NCI-H128 (cell line): ENCODE data around the gene CTSC.

Source experiments
- DNase-seq: peaks from one replicate; lab custom pipeline; 2025; ENCODE audit not compliant: unreplicated experiment; lab: John Stamatoyannopoulos, UW

The CTSC gene

GRCh38 chr11:88320149-88320559 lies 17.4 kb downstream of the CTSC start:
- no peak for DNase-seq

DNA sequence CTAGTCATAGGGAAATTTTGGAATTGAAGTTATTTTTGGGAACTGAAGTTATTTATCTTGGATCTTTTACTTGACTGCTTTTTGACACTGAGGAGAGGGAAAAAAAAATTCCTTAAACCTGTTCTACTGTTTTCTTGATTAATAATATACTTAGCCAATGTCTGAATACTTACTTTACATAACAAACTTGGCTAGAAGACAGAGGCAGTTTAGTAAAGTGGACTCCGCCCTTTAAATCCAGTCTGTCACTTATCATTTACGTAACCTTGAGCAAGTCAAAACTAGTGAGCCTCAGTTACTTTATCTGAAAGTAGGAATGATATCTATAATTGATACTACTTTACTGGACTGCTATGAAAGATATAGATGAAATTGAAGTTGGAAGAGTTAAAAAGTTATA lies 19.5 kb downstream of the CTSC start:
- no peak for DNase-seq

DNA sequence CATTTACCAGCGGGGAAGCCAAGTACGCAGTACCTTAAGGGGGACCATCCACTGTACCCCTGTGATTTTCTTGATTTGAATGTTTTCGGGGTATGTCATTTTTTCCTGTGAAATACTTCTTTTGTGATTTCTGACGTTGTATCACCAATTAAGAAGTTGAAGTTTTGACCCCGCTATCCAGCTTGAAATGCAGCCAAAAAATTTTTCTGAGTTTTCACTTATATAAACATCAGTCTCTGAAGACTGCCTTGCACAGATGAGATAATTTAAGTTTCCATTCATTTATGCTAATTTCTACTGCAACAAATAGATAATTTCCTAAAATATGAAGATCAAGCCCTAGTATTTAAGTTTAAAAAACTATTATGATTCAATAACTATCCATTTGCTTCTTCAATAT lies 20.0 kb downstream of the CTSC start:
- DNase-seq = no peak

DNA sequence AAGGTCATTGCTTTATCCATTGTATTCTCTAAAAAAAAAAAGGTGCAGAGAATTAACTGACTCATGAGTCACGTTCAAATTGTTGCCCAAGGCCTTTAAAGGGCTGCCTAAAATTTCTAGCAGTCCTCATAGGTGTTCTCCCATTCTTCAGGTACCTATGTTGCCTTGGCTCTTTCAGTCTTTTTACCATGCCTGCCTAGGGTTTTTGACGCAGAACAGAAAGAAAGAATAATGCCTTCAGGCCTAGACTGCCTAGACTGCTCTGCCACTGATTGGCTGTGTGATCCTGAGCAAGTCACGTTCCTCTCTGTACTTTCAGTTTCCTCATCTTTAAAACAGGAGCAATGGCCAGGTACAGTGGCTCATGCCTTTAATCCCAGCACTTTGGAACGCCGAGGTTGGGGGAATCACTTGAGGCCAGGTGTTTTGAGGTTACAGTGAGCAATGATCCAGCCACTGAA lies 21.5 kb downstream of the CTSC start:
- no peak for DNase-seq

GRCh38 chr11:88315015-88315414 lies 22.5 kb downstream of the CTSC start:
- no peak for DNase-seq

- DNase-seq = no peak
Observed at GRCh38 chr11:88313441-88313840, 24.1 kb downstream of the CTSC start.

GRCh38 chr11:88312628-88313027 lies 24.9 kb downstream of the CTSC start:
- no peak for DNase-seq

GRCh38 chr11:88310246-88310645 lies 27.3 kb downstream of the CTSC start:
- DNase-seq = no peak

- no peak for DNase-seq
Observed at GRCh38 chr11:88308576-88308975, 29.0 kb downstream of the CTSC start.

DNA sequence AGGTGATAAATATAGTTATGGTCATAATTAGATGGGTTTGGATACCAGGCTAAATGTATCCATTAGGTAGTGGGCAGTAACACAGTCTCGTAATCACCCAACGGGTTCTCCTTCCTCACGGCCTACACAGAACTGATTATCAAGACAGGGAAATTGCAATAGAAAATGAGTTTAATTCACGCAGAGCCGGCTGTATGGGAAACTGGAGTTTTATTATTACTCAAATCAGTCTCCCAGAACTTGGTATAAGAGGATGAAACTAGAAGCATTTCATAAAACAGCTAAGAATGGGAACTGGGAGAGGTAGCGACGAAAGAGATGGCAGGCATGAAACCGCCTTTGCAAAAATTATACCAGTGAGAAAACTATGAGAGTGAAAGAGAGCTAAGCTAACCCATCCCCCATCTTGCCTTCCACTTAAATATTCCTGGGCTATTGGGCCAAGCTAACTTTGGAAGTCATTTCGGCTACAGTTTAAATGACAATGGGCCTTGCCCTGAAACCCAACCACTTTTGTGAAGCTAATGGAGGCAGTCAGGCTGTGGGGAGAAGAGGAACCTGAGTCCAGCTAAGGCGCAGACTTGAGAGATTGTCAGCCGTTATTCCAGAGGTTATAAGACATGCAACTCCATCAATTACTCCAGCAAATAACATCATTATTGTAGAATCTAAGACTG lies 29.6 kb downstream of the CTSC start:
- no peak for DNase-seq

DNA sequence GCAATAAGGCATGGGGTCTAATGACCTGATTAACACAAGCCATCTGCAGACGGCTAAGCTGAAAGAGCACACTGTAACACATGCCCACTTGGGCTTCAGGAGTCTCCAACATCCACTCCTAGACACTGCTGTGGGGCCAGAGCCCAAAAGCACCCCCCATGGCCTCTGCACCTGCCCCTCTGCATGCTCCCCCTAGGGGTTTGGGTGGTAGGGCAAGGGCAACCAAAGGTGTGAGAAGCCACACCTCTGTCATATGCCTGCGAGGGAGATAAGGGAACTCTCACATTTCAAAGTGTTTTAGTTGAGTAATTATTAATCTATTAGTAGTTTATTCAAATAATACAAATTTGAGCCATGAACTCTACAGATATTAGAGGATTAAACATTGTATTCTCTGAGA lies 30.8 kb downstream of the CTSC start:
- DNase-seq = no peak

GRCh38 chr11:88305430-88305829 lies 32.1 kb downstream of the CTSC start:
- DNase-seq = no peak

- no peak for DNase-seq
Observed at GRCh38 chr11:88304352-88304751, 33.2 kb downstream of the CTSC start.

DNA sequence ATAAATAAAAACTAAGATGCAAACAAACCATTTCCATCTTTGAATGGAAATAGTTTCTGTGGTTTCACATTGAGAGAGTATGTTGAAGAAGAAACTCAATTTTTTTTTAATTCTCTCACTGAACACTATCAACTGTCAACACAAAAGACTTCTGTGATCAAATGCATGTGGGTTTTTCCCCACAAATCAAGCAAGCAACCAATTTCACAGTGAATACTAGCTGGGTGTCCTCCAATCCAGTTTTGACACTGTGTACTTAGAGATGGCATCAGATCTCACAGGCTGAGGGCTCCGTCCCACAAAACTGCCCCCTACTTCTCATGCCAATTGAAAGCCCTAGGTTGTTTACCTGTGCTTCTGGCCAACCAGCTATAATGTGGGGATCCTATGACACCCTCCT lies 34.5 kb downstream of the CTSC start:
- DNase-seq = no peak

GRCh38 chr11:88301488-88302140 lies 35.9 kb downstream of the CTSC start:
- DNase-seq = no peak

DNA sequence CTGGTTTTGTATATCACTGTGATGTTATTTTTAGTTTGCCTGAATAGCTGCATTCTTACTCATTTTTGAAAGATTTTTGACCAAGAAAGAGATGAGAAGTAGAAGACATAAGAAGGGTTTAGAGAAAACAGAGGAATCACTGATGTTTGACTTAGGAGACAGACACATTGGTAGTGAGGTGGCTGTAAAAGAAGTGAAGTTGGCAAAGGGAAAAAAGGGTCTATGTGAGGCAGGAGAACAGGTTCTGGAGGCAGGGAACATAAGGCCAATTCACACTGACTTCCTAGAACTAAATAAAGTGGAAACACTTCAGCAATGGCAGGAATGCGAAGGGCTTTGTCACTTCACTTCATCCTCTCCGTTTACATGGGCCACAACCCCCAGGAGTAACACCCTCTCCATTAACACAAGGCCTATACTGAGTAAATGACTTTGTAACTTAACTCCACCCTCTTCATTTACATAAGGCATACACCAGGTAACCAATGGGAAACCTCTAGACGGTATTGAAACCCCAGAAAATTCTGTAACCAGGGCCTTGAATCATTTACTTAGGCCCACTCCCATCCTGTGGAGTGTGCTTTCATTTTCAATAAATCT lies 36.5 kb downstream of the CTSC start:
- no peak for DNase-seq

DNA sequence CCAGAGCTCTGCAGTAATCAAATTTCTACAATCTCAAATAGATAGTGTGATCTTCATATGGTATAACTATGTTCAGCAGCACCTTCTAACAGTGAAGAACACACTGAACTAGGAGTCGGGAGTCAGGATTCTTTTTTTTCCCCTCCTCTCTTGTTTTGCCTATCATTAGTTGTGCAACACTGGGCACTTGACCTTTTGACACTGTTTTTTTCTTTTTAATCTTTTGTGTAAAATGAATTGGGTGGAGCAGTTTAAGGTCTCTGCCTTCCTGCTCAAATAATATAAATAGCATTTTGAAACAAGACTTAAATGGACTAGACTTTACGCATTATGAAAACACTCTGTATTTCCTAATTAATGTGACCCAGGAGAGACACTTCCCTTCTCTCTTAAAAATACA lies 39.7 kb downstream of the CTSC start:
- DNase-seq = no peak

GRCh38 chr11:88297421-88297820 lies 40.1 kb downstream of the CTSC start:
- DNase-seq = no peak

DNA sequence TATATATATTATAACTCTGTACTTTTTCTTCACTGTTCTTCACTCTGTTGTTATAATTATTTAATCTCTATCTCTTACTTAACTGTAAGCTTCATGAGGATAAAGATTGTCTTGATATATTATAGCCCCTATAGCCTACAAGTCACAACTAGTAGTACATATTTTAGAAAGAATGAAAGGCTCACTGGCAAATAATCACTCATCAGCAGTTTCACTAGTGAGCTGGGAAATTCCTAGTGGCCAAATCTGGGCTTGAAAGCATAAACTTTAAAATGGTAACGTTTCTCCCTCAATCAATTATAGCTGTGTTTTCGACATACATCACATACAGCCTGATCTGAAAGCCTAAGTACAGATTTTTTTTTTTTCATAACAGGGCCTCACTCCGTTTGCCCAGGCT lies 42.5 kb downstream of the CTSC start:
- no peak for DNase-seq

GRCh38 chr11:88293931-88294330 lies 43.6 kb downstream of the CTSC start:
- no peak for DNase-seq

DNA sequence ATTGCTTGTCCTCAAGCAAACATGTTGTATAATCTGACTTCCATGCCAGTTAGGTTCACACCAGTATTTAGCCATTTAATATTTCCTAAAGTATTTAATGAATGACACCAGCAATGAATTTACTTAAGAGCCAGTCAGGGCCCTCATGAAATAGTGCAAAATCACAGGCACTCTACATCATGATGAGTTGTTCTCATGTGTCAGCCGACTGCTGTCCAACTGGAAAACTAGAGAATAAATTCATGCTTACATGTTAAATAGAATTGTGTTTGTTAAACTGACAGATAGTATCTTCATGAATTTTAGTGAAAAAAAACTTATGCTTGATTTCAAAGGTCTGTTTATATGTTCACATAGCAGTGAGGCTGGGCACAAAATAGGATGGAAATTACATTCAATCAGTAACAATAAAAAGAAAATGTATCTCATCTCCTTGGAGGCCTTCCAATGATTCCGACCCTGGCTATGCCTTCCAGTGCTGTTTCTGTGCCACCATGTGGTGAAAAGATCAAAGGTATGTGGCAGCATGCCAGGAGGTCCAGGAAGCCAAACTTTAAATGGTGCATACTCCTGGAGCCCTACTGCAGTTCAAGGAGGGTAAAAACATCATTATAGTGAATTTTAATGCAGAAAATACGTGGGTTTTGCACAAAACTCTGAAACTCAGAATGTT lies 45.2 kb downstream of the CTSC start:
- no peak for DNase-seq

DNA sequence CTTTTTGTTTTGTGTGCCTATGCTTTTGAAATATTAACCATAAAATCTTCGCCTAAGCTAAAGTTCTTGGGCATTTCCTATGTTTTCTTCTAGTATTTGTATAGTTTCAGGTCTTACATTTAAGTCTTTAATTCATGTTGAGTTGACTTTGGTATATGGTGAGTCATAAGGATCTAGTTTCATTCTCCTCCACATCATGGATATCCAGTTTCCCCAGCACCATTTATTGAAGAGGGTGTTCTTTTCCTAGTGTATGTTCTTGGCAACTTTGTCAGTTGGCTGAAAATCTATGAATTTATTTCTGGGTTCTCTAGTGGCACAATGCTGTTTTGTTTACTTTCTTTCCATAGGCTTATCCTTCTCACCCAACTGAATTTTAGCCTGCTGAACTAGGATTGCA lies 49.0 kb downstream of the CTSC start:
- no peak for DNase-seq
